HepG2 (cell line): ENCODE results near the gene ACOT13.

Experiments used
- ARID5B ChIP-seq: IDR thresholded peaks from 2 replicates; pipeline ENCODE4 v1.4.0; 2020; ENCODE audit warnings: mild to moderate bottlenecking, missing genetic modification reagents
- CHD4 ChIP-seq: fragments of 200-600 bp; sonication (generic); IDR thresholded peaks from 2 replicates; pipeline ENCODE4 v1.7.0; 2017; ENCODE audit warnings: mild to moderate bottlenecking, low read length, borderline replicate concordance
- CTCF ChIP-seq: sonication (generic); formaldehyde crosslinking; IDR thresholded peaks from 2 replicates; pipeline ENCODE4 v1.5.0; 2020; ENCODE audit warnings: mild to moderate bottlenecking, missing genetic modification reagents, moderate library complexity
- ELF1 ChIP-seq: sonication (generic); formaldehyde crosslinking; IDR thresholded peaks from 2 replicates; pipeline ENCODE4 v1.4.0; 2020; ENCODE audit warnings: missing genetic modification reagents
- FOXP4 ChIP-seq: sonication (generic); formaldehyde crosslinking; IDR thresholded peaks from 2 replicates; pipeline ENCODE4 v1.4.0; 2020; ENCODE audit warnings: missing genetic modification reagents
- KDM5A ChIP-seq: fragments of 200-600 bp; sonication (generic); IDR thresholded peaks from 2 replicates; pipeline ENCODE4 v1.7.0; 2018; ENCODE audit warnings: antibody characterized with exemption, mild to moderate bottlenecking, low read length, borderline replicate concordance
- MAX ChIP-seq: IDR thresholded peaks from 2 replicates; pipeline ENCODE4 v1.6.1; 2012; ENCODE audit warnings: inconsistent platforms
- ZBTB43 ChIP-seq: sonication (generic); formaldehyde crosslinking; conservative IDR thresholded peaks from 2 replicates; pipeline ENCODE4 v1.4.0; 2020; ENCODE audit warnings: missing genetic modification reagents
- ZNF10 ChIP-seq: sonication (generic); formaldehyde crosslinking; IDR thresholded peaks from 2 replicates; pipeline ENCODE4 v1.4.0; 2020; ENCODE audit warnings: mild to moderate bottlenecking, low read depth, missing genetic modification reagents, borderline replicate concordance
- ZNF503 ChIP-seq: sonication (generic); formaldehyde crosslinking; IDR thresholded peaks from 2 replicates; pipeline ENCODE4 v1.4.0; 2020; ENCODE audit warnings: missing genetic modification reagents
- ZNF639 ChIP-seq: conservative IDR thresholded peaks from 2 replicates; pipeline ENCODE4 v1.6.1; 2018; ENCODE audit warnings: missing genetic modification reagents

GRCh38 chr6:24659561-24659960 lies 7.3 kb upstream of the ACOT13 start:
- no peak for TF ChIP-seq FOXP4 (CRISPR knock-in tag)
- no peak for TF ChIP-seq ARID5B (CRISPR knock-in tag)
- TF ChIP-seq CTCF (CRISPR knock-in tag): no peak
- TF ChIP-seq ELF1 (CRISPR knock-in tag): no peak
- no peak for TF ChIP-seq CHD4
- TF ChIP-seq ZNF10: no peak
- no peak for TF ChIP-seq ZBTB43
- no peak for TF ChIP-seq ZNF503
- TF ChIP-seq MAX: no peak
- TF ChIP-seq KDM5A: no peak
- TF ChIP-seq ZNF639 (CRISPR knock-in tag): no peak
